Activated T-cell treated with anti-CD3 and anti-CD28 coated beads for 24 hours (primary cell): Measurements from ENCODE around the gene MTMR2.
A peak's percentile ranks its signal among the peaks of the same experiment; 100 is the strongest.
"Not testable (repeated sequence)": the region's sequence is repeated elsewhere in the genome, so short reads cannot be mapped to it uniquely, and the experiment has no call there.

Experiments
- DNase-seq: peaks from one replicate; pipeline ENCODE4 v3.0.0-alpha.2; 2020; ENCODE audit warnings: low read depth

Gene MTMR2

GRCh38 chr11:95816037-95816436, 107.9 kb downstream of the MTMR2 start:
- no peak for DNase-seq

- DNase-seq, result not testable (repeated sequence)
Observed at GRCh38 chr11:95811052-95811451, 112.9 kb downstream of the MTMR2 start.

- not testable (repeated sequence) for DNase-seq
Observed at GRCh38 chr11:95806464-95806863, 117.4 kb downstream of the MTMR2 start.

- DNase-seq, result no peak
Observed at GRCh38 chr11:95805869-95806268, 118.0 kb downstream of the MTMR2 start.

- no peak for DNase-seq
Observed at GRCh38 chr11:95803973-95804372, 119.9 kb downstream of the MTMR2 start.

GRCh38 chr11:95802806-95803205, 121.1 kb downstream of the MTMR2 start:
- no peak for DNase-seq

- no peak for DNase-seq
Observed at GRCh38 chr11:95800438-95800837, 123.5 kb downstream of the MTMR2 start.

- DNase-seq, result no peak
Observed at GRCh38 chr11:95799546-95799945, 124.4 kb downstream of the MTMR2 start.

- no peak for DNase-seq
Observed at GRCh38 chr11:95796501-95796900, 127.4 kb downstream of the MTMR2 start.

GRCh38 chr11:95795627-95796295, 128.1 kb downstream of the MTMR2 start:
- DNase-seq, result no peak

- no peak for DNase-seq
Observed at GRCh38 chr11:95794086-95794485, 129.8 kb downstream of the MTMR2 start.

GRCh38 chr11:95793116-95793515, 130.8 kb downstream of the MTMR2 start:
- no peak for DNase-seq

GRCh38 chr11:95792700-95793099, 131.2 kb downstream of the MTMR2 start:
- DNase-seq, result no peak

- DNase-seq, result no peak
Observed at GRCh38 chr11:95792200-95792599, 131.7 kb downstream of the MTMR2 start.

- no peak for DNase-seq
Observed at GRCh38 chr11:95791709-95792033, 132.2 kb downstream of the MTMR2 start.

GRCh38 chr11:95790933-95791708, 132.8 kb downstream of the MTMR2 start:
- peak; percentile 30 for DNase-seq

- peak; percentile 92 for DNase-seq
Observed at GRCh38 chr11:95790123-95790932, 133.6 kb downstream of the MTMR2 start, which contains the start of gene CEP57. TSS of gene CEP57 (plus strand) at chr11:95790498. CDS start at chr11:95790699, 201 bp downstream.

GRCh38 chr11:95789506-95790122, 134.3 kb downstream of the MTMR2 start, which contains the start of gene FAM76B:
TSS of gene FAM76B (minus strand) at chr11:95789782. CDS start at chr11:95789478, 304 bp downstream.
- peak; percentile 93 for DNase-seq

- DNase-seq, result no peak
Observed at GRCh38 chr11:95788921-95789505, 134.9 kb downstream of the MTMR2 start.
